ENCODE measurements around the gene NETO1. TPM values are rescaled to one million over a fixed set of nuclear protein-coding genes. Genes with fewer than 3 reads are reported as not detected.

Gene NETO1
- not detected in 2 replicates for total RNA-seq (2014; rRNA removed; shearing (Covaris generic))
- total RNA-seq (2022), result not detected in 2 replicates
- not detected for Bru-seq, nascent RNA
- BruChase-seq, experiment 1, labeled RNA remaining after a 6-hour chase, result not detected
- BruChase-seq, experiment 2, labeled RNA remaining after a 2-hour chase, result not detected
- long read RNA-seq, result 0 reads

GRCh38 chr18:72867746-72868584 is at the start of gene NETO1:
Gene NETO1, minus strand, starts transcription at chr18:72867987. Its CDS starts 696 bp downstream, at chr18:72867291.
- intact Hi-C loops (cut with micrococcal nuclease; ENCODE audit: unreplicated experiment), result no loop called here
- no TSS peak for BruUV-seq (replicated peaks)

GRCh38 chr18:72910045-72910444 is 42.3 kb upstream of the NETO1 start:
- CTCF ChIA-PET (ENCODE audit: unreplicated experiment), result no interaction called here
- intact Hi-C loops (cut with micrococcal nuclease; ENCODE audit: unreplicated experiment), result no loop called here
- TF ChIP-seq CTCF (conservative IDR thresholded peaks at IDR 0.05; ENCODE audit: low read length) (no peak), EZH2phosphoT487 (IDR thresholded peaks at IDR 0.05; ENCODE audit: borderline replicate concordance, low read depth, low read length) (no peak)
- Histone ChIP-seq H3K36me3 (ENCODE audit: insufficient read depth, low read length) (no peaks in the 10 kb centered on the region), H3K9me2 (ENCODE audit: insufficient read depth, low read length) (no peaks in the 10 kb centered on the region), H3K4me2 (ENCODE audit: low read length) (no peak overlapping the region), H3K4me3 (ENCODE audit: low read depth, low read length, poor library complexity, severe bottlenecking) (no peak overlapping the region), H3K4me1 (ENCODE audit: insufficient read depth, low read length, poor library complexity, severe bottlenecking) (no peaks in the 10 kb centered on the region), H3K27ac (ENCODE audit: low read depth, low read length, poor library complexity, severe bottlenecking) (no peak overlapping the region), H4K20me1 (ENCODE audit: insufficient read depth, low read length) (no peaks in the 10 kb centered on the region), H3K79me2 (ENCODE audit: insufficient read depth, low read depth, low read length) (no peaks in the 10 kb centered on the region), H3K9me3 (ENCODE audit: low read length) (no peaks in the 10 kb centered on the region), H2AFZ (ENCODE audit: low read length) (no peak overlapping the region)
- POLR2A ChIA-PET, result no interaction called here
- BruUV-seq (replicated peaks), result no TSS peak
- no peak for DNase-seq (ENCODE audit: low spot score)

More at GRCh38 chr18:72867746-72868584, at the start of gene NETO1:
- Histone ChIP-seq H3K36me3 (ENCODE audit: insufficient read depth, low read length) (no peaks in the 10 kb centered on the region), H3K27ac (ENCODE audit: low read depth, low read length, poor library complexity, severe bottlenecking) (no peak within 1 kb of the TSS), H2AFZ (ENCODE audit: low read length) (no peak within 1 kb of the TSS), H3K79me2 (ENCODE audit: insufficient read depth, low read depth, low read length) (no peaks in the 10 kb centered on the region), H3K4me2 (ENCODE audit: low read length) (no peak within 1 kb of the TSS), H3K9me2 (ENCODE audit: insufficient read depth, low read length) (no peaks in the 10 kb centered on the region), H3K4me1 (ENCODE audit: insufficient read depth, low read length, poor library complexity, severe bottlenecking) (no peaks in the 10 kb centered on the region), H3K4me3 (ENCODE audit: low read depth, low read length, poor library complexity, severe bottlenecking) (no peak within 1 kb of the TSS), H3K9me3 (ENCODE audit: low read length) (no peaks in the 10 kb centered on the region), H4K20me1 (ENCODE audit: insufficient read depth, low read length) (no peaks in the 10 kb centered on the region)
- TF ChIP-seq EZH2phosphoT487 (IDR thresholded peaks at IDR 0.05; ENCODE audit: borderline replicate concordance, low read depth, low read length) (no peak), CTCF (conservative IDR thresholded peaks at IDR 0.05; ENCODE audit: low read length) (no peak)
- DNase-seq (ENCODE audit: low spot score), result no peak
- ChIA-PET CTCF (ENCODE audit: unreplicated experiment) (no interaction called here), POLR2A (no interaction called here)

GRCh38 chr18:72908181-72908580 is 40.4 kb upstream of the NETO1 start:
- DNase-seq (ENCODE audit: low spot score), result no peak
- intact Hi-C loops (cut with micrococcal nuclease; ENCODE audit: unreplicated experiment), result no loop called here
- Histone ChIP-seq H4K20me1 (ENCODE audit: insufficient read depth, low read length) (no peaks in the 10 kb centered on the region), H3K4me2 (ENCODE audit: low read length) (no peak overlapping the region), H3K27ac (ENCODE audit: low read depth, low read length, poor library complexity, severe bottlenecking) (no peak overlapping the region), H3K4me1 (ENCODE audit: insufficient read depth, low read length, poor library complexity, severe bottlenecking) (no peaks in the 10 kb centered on the region), H3K9me2 (ENCODE audit: insufficient read depth, low read length) (no peaks in the 10 kb centered on the region), H3K4me3 (ENCODE audit: low read depth, low read length, poor library complexity, severe bottlenecking) (no peak overlapping the region), H2AFZ (ENCODE audit: low read length) (no peak overlapping the region), H3K79me2 (ENCODE audit: insufficient read depth, low read depth, low read length) (no peaks in the 10 kb centered on the region), H3K9me3 (ENCODE audit: low read length) (no peaks in the 10 kb centered on the region), H3K36me3 (ENCODE audit: insufficient read depth, low read length) (no peaks in the 10 kb centered on the region)
- no TSS peak for BruUV-seq (replicated peaks)
- POLR2A ChIA-PET, result no interaction called here
- CTCF ChIA-PET (ENCODE audit: unreplicated experiment), result no interaction called here
- TF ChIP-seq EZH2phosphoT487 (IDR thresholded peaks at IDR 0.05; ENCODE audit: borderline replicate concordance, low read depth, low read length), result no peak
- no peak for TF ChIP-seq CTCF (conservative IDR thresholded peaks at IDR 0.05; ENCODE audit: low read length)
